ENCODE results near the gene P4HTM.

Gene P4HTM

DNA sequence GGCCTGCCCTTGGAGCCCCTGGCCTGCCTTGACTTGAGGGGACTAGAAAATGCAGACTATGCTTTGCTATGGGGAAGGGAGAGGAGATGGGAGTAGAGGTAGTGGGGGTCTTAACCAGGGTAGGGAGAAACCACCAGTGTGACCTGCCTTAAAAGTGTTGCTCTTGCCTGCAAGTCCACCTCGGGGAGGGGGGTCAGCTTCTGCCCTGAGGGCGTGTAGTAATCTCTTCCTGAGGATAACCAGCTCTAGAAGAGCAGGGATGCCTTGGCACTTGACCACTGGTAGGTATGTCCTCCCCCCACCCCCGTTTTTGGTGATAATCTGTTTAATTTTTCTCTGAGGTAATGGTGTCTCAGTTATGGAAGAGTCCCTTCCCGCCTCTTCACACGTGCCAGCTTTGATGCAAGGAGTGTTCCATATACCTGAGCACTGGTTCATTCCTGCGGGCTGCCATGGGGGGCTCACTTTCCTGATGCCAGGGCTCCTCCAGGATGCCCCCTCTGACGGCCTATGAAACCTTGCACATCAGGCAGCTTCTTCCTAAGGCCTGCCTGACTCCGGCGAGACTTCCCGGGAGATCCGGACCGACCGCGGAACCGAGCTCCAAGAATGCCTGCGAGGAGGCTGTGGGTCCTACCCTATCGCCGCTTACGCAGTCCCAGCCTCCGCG is 780 bp upstream of the P4HTM start:
- peaks cover 4% of the 10 kb centered on the region for H3K36me3 ChIP-seq (ENCODE audit: control insufficient read depth, insufficient read depth, low read length)
- peaks cover 10% of the 10 kb centered on the region for H3K4me1 ChIP-seq (ENCODE audit: control insufficient read depth, insufficient read depth, low read length)
- H3K9me3 ChIP-seq (ENCODE audit: control insufficient read depth, insufficient read depth, low read length) = no peaks in the 10 kb centered on the region
- no peaks in the 10 kb centered on the region for H3K27me3 ChIP-seq (ENCODE audit: control insufficient read depth, insufficient read depth, low read length)
- peak overlapping the region; percentile 95 for H3K4me3 ChIP-seq (ENCODE audit: low read depth, low read length)
- peak overlapping the region; percentile 97 for H3K9ac ChIP-seq (ENCODE audit: low read depth, low read length)

DNA sequence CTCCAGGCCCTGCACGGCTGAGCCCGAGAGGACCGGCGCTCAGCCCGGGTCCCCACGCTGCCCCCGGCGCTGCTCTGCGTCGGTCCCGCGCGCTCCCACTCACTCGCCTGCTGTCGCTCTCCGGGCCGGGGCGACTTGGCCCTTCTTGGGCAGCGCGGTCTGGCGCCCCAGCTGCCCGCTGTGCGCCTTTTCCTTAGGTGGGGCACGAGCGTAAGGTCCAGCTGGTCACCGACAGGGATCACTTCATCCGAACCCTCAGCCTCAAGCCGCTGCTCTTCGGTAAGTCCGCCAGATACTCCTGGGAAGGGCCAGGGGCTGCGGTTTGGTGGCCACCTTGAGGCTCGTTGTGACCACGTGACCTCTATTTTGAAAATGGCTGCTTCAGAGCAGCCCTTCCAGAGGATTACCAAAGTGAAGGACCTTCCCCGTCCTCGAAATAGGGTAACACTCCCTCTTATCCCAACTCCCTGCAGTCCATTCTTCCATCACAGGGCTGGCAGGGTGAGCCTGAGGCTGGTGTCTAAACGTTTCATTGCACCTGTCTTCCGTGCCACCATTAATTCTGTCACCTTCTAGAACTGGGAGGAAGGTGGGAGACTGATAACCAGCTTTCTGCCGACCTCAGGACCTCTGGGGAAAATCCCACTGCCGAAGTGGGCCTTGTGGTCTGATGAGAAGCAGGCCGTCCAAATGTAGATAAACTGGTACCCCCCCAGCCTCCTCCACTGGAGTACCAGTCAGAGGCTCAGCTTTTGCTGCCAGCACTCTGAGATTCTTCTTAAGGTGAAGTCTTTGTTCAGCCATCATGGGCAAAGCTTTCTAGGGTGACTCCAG is 812 bp downstream of the P4HTM start:
- Histone ChIP-seq H3K4me3 (ENCODE audit: low read depth, low read length) (peak overlapping the region; percentile 95), H3K36me3 (ENCODE audit: control insufficient read depth, insufficient read depth, low read length) (peaks cover 2% of the 10 kb centered on the region)

DNA sequence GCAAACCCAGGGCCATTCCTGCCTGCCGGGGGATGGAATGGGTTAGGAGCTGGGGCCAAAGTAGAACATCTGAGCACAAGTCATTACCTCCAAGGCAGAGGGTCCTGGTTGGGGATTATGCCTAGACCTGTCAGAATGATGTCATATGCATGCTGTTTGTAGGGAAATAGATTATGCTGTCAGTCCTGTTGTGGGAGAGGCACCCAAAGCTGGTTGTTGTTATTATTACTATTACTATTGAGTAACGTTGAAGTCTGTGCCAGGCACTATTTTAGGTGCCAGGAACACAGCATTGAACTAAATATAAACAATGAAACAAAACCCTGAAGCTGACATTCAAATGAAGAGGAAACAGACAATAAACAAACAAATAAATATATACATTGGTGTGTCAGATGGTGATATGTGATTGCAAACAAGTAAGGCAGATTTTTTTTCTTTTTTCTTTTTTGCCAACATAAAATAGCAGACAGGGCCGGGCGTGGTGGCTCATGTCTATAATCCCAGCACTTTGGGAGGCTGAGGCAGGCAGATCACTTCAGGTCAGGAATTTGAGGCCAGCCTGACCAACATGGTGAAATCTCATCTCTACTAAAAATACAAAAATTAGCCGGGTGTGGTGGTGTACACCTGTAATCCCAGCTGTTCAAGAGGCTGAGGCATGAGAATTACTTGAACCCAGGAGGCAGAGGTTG is 2.0 kb downstream of the P4HTM start:
- Histone ChIP-seq H3K9ac (ENCODE audit: low read depth, low read length) (no peak overlapping the region), H3K4me1 (ENCODE audit: control insufficient read depth, insufficient read depth, low read length) (peaks cover 10% of the 10 kb centered on the region), H3K36me3 (ENCODE audit: control insufficient read depth, insufficient read depth, low read length) (no peaks in the 10 kb centered on the region), H3K27me3 (ENCODE audit: control insufficient read depth, insufficient read depth, low read length) (no peaks in the 10 kb centered on the region), H3K4me3 (ENCODE audit: low read depth, low read length) (no peak overlapping the region), H3K9me3 (ENCODE audit: control insufficient read depth, insufficient read depth, low read length) (no peaks in the 10 kb centered on the region)

More for the DNA sequence above, 812 bp downstream of the P4HTM start:
- peaks cover 10% of the 10 kb centered on the region for H3K4me1 ChIP-seq (ENCODE audit: control insufficient read depth, insufficient read depth, low read length)
- H3K9ac ChIP-seq (ENCODE audit: low read depth, low read length) = peak overlapping the region; percentile 66
- no peaks in the 10 kb centered on the region for H3K9me3 ChIP-seq (ENCODE audit: control insufficient read depth, insufficient read depth, low read length)
- no peaks in the 10 kb centered on the region for H3K27me3 ChIP-seq (ENCODE audit: control insufficient read depth, insufficient read depth, low read length)

DNA sequence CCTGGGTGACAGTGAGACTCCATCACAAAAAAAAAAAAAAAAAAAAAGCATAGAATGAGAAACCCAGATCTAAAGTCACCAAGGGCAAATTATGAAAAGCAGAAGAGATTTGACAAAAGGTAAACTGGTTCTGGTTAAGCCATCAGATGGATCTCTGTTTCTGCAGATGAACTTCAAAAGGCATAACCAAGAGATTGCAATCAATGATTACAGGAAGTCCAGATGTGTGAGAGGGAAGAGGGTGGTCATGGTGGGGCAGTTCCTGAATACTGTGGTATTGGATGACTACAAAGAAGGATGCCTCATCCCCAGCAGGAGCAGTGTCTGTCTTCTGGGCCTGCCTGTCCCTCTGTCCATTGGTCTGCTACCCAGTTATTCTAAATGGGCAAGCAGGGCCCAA is 3.8 kb downstream of the P4HTM start:
- no peaks in the 10 kb centered on the region for H3K27me3 ChIP-seq (ENCODE audit: control insufficient read depth, insufficient read depth, low read length)
- no peaks in the 10 kb centered on the region for H3K36me3 ChIP-seq (ENCODE audit: control insufficient read depth, insufficient read depth, low read length)
- peaks cover 10% of the 10 kb centered on the region for H3K4me1 ChIP-seq (ENCODE audit: control insufficient read depth, insufficient read depth, low read length)
- no peaks in the 10 kb centered on the region for H3K9me3 ChIP-seq (ENCODE audit: control insufficient read depth, insufficient read depth, low read length)
- no peak overlapping the region for H3K4me3 ChIP-seq (ENCODE audit: low read depth, low read length)
- H3K9ac ChIP-seq (ENCODE audit: low read depth, low read length) = no peak overlapping the region

DNA sequence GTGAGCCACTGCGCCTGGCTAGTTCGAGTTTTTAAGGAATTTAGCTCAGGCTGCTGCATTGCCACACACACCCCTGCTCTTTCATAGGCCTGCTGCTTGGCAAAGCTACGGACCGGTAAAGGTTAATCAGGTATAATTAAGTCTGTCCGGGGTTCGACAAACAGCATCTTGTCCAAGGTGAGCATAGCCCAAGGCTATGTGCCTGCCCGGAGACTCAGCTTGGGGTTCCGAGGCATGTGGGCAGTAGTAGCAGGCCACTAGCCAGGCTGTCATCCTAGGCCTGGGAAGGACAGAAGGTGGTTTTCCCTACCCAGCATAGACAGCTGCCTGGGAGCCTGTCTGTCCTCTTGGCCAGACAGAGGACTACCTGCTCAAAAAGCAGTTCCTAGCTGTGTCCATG is 6.6 kb downstream of the P4HTM start:
- H3K9me3 ChIP-seq (ENCODE audit: control insufficient read depth, insufficient read depth, low read length) = no peaks in the 10 kb centered on the region
- no peaks in the 10 kb centered on the region for H3K27me3 ChIP-seq (ENCODE audit: control insufficient read depth, insufficient read depth, low read length)
- H3K9ac ChIP-seq (ENCODE audit: low read depth, low read length) = no peak overlapping the region
- H3K36me3 ChIP-seq (ENCODE audit: control insufficient read depth, insufficient read depth, low read length) = no peaks in the 10 kb centered on the region
- no peak overlapping the region for H3K4me3 ChIP-seq (ENCODE audit: low read depth, low read length)
- H3K4me1 ChIP-seq (ENCODE audit: control insufficient read depth, insufficient read depth, low read length) = peaks cover 11% of the 10 kb centered on the region

DNA sequence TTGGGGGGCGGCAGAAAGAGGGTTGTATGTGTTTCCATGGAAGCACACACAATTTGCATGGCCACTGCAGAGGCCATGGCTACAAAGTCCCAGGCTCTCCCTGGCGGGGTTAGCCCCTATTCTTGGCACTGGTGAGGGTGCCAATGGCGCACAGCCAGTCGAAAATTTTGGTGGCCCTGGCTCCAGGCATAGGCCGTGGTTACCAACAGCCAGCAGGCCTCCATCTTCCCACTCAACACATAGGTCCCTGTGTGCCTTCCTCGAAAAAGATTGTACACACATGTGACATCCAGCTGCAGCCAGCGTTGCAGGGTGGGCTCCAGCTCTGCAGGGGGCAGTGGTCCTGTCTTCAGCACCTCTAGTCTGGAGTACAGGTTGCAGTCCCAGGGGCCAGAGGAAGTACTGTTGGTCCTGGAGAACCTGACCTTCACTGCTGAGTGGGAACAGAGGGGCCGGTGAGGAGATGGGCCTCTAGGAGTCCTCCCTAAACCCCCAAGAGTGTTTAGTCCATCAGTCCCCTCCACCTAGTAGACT is 7.1 kb downstream of the P4HTM start:
- Histone ChIP-seq H3K9me3 (ENCODE audit: control insufficient read depth, insufficient read depth, low read length) (no peaks in the 10 kb centered on the region), H3K4me3 (ENCODE audit: low read depth, low read length) (no peak overlapping the region), H3K27me3 (ENCODE audit: control insufficient read depth, insufficient read depth, low read length) (no peaks in the 10 kb centered on the region), H3K36me3 (ENCODE audit: control insufficient read depth, insufficient read depth, low read length) (no peaks in the 10 kb centered on the region), H3K9ac (ENCODE audit: low read depth, low read length) (no peak overlapping the region), H3K4me1 (ENCODE audit: control insufficient read depth, insufficient read depth, low read length) (peaks cover 11% of the 10 kb centered on the region)

DNA sequence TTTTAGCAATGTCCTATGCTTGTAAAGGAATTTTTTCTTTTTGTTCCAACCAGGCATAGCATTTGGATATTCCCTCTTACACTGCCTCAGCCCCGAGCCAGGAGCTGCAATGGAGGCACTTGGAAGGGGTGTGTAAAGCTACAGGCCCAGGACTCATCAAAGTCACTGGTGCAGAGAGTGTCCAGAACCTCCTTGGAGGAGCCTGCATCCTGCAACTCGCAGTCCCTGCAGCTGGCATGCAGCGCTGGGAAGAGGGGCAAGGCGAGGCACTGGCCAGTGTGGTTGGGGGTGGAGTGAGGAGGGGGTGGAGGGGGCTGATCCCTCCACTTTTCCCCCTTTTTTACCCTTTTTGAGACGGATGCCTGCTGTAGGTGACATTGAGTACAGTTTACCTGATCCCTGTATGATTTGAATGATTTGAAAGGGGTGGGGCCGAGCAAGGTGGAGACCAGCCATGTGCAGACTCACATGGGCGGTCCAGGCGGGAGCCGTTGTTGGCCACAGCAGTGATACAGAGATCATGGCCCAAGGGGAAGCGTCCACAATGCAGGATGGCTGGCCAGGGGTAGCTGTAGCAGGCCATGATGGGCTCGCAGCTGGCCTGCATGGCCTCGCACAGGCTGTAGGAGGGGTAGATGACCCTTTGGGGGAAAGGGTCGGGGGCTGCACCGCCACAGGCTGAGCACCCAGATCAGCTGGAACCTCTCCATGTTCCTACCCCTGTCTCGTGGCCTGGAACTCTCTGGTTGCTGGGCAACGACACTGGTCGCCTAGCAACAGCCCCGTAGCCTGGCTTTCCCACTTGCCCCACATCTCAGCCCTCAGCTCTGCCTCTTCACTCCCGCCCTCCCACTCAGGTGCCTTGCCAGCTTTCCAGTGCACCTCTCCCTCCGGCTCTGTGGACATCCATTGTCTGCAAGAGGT is 7.9 kb downstream of the P4HTM start:
- no peaks in the 10 kb centered on the region for H3K27me3 ChIP-seq (ENCODE audit: control insufficient read depth, insufficient read depth, low read length)
- no peak overlapping the region for H3K4me3 ChIP-seq (ENCODE audit: low read depth, low read length)
- H3K9me3 ChIP-seq (ENCODE audit: control insufficient read depth, insufficient read depth, low read length) = no peaks in the 10 kb centered on the region
- no peaks in the 10 kb centered on the region for H3K36me3 ChIP-seq (ENCODE audit: control insufficient read depth, insufficient read depth, low read length)
- no peak overlapping the region for H3K9ac ChIP-seq (ENCODE audit: low read depth, low read length)
- H3K4me1 ChIP-seq (ENCODE audit: control insufficient read depth, insufficient read depth, low read length) = peaks cover 11% of the 10 kb centered on the region

DNA sequence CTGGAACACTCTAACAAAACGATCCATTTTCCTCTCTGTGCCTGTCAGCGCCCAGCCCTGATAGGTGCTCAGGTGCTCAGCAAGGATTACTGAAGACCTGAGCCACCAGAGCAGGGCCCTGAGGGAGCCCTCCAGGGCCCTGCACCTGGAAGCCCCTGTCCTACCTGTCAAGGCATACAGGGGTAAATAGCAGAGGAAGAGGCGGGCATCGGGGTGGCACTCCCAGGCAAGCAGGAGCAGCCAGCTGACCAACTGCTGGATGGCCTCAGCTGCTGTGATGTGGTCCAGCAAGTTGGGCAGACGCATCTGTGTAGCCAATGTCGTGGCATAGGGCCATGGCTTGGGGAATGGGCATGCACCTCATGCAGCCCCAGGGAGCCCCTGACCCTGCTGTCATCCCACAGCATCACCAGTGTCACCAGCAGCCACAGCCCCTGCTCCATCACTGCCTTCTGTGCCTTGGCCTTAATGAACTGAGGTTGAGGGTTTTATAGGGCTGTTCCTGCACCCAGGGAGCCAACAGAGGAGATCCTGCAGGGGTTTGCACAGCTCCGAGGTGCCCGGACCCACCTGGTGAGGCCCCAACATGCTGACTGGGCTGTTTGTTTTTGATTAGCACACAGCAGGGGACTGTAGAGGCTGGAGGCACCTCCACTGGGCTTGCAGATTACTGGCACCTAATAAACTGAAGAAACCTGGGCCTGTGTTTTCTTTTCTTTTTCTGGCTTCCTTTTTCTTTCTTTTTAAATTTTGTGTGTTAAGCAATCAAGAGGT is 9.2 kb downstream of the P4HTM start:
- Histone ChIP-seq H3K4me1 (ENCODE audit: control insufficient read depth, insufficient read depth, low read length) (peaks cover 11% of the 10 kb centered on the region), H3K36me3 (ENCODE audit: control insufficient read depth, insufficient read depth, low read length) (no peaks in the 10 kb centered on the region), H3K9me3 (ENCODE audit: control insufficient read depth, insufficient read depth, low read length) (no peaks in the 10 kb centered on the region), H3K27me3 (ENCODE audit: control insufficient read depth, insufficient read depth, low read length) (no peaks in the 10 kb centered on the region), H3K9ac (ENCODE audit: low read depth, low read length) (peak overlapping the region; percentile 47), H3K4me3 (ENCODE audit: low read depth, low read length) (no peak overlapping the region)

DNA sequence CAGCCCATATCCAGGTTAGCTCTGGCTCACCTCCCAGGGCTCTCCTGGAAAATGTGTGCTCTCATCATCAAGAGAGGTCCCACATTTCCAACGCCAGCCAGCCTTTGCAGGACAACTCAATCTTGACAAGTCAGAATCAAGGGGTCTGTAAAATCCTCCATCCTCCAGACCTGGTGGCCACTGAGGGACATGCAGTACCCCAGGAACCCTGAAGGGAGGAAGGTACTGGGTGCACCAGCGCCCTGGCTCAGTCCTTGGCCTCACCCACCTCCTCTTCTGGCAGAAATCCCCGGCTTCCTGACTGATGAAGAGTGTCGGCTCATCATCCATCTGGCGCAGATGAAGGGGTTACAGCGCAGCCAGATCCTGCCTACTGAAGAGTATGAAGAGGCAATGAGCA is 11.1 kb downstream of the P4HTM start:
- Histone ChIP-seq H3K36me3 (ENCODE audit: control insufficient read depth, insufficient read depth, low read length) (no peaks in the 10 kb centered on the region), H3K4me1 (ENCODE audit: control insufficient read depth, insufficient read depth, low read length) (peaks cover 11% of the 10 kb centered on the region), H3K27me3 (ENCODE audit: control insufficient read depth, insufficient read depth, low read length) (no peaks in the 10 kb centered on the region), H3K9ac (ENCODE audit: low read depth, low read length) (no peak overlapping the region), H3K4me3 (ENCODE audit: low read depth, low read length) (no peak overlapping the region), H3K9me3 (ENCODE audit: control insufficient read depth, insufficient read depth, low read length) (no peaks in the 10 kb centered on the region)

DNA sequence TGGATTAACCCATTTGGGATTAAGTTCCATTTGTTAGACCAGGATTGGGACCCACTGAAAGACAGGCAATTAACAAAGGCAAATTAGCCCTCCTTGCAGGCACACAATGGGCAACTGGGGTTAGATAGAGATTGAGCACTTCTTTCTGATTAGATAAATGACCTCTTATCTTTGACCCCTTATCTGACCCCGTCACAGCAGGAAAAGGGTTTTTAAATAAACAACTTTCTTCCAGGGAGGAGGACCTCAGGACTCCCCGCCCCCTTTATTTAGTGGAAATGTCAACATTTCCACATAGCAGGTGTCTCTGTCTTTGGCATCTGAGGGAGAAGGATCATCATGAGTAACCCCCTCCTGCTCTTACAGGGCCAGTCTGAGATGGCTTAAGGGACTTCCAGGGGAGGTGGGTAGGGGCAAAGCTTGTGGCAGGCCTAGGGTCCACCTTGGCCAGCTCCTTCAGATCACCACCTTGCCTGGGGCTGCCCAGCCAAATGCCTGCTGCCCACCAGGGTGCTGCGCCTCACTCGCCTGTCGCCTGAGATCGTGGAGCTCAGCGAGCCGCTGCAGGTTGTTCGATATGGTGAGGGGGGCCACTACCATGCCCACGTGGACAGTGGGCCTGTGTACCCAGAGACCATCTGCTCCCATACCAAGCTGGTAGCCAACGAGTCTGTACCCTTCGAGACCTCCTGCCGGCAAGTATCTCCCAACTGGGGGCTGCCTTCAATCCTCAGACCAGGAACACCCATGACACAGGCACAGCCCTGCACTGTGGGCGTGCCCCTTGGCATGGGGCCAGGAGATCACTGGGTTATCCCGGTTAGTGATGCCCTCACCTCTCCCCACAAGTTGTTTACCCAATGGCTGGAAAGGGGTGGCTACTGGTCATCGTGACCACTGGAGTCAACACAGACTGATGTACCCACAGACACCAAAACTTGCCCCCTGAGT is 14.6 kb downstream of the P4HTM start:
- no peak overlapping the region for H3K9ac ChIP-seq (ENCODE audit: low read depth, low read length)
- no peak overlapping the region for H3K4me3 ChIP-seq (ENCODE audit: low read depth, low read length)
- no peaks in the 10 kb centered on the region for H3K9me3 ChIP-seq (ENCODE audit: control insufficient read depth, insufficient read depth, low read length)
- peaks cover 9% of the 10 kb centered on the region for H3K4me1 ChIP-seq (ENCODE audit: control insufficient read depth, insufficient read depth, low read length)
- H3K27me3 ChIP-seq (ENCODE audit: control insufficient read depth, insufficient read depth, low read length) = no peaks in the 10 kb centered on the region
- no peaks in the 10 kb centered on the region for H3K36me3 ChIP-seq (ENCODE audit: control insufficient read depth, insufficient read depth, low read length)

All from iPS-15b (cell line).